Urinary bladder (tissue), 4 donors: ENCODE data around the gene RHOT1. TPM values are rescaled to one million over a fixed set of nuclear protein-coding genes. Genes with fewer than 3 reads are reported as not detected.
"Not testable (repeated sequence)": the region's sequence is repeated elsewhere in the genome, so short reads cannot be mapped to it uniquely, and the experiment has no call there.

ENCODE experiments used
- DNase-seq: peaks from one replicate; pipeline ENCODE4 v3.0.0-alpha.2; 2015; ENCODE audit errors: extremely low spot score
- H3K27ac ChIP-seq: one replicate; pipeline ENCODE4 v1.5.1; 2013; ENCODE audit warnings: low read depth, mild to moderate bottlenecking, moderate library complexity
- H3K36me3 ChIP-seq: one replicate; pipeline ENCODE4 v1.6.1; 2013; ENCODE audit warnings: mild to moderate bottlenecking, moderate library complexity; ENCODE audit not compliant: insufficient read depth
- H3K4me1 ChIP-seq: one replicate; pipeline ENCODE4 v1.6.1; 2013; ENCODE audit warnings: mild to moderate bottlenecking, moderate library complexity; ENCODE audit not compliant: insufficient read depth
- H3K4me3 ChIP-seq: one replicate; pipeline ENCODE4 v1.5.1; 2013; ENCODE audit warnings: low read depth, low read length
- WGBS: extraction: QIAGEN DNeasy Blood & Tissue Kit; methylation state at CpG from one replicate; pipeline ENCODE4 v1.1.7; 2013; 5-methylcytosine and 5-hydroxymethylcytosine counted together
- polyA plus RNA-seq: library from polyadenylated mRNA; stranded (reverse); fragments of 200-250 nt; gene quantifications from one replicate; pipeline ENCODE4 v1.2.3, GENCODE V29; 2013
- total RNA-seq: library from RNA; depleted of rRNA; stranded (reverse); fragments of >200 nt; gene quantifications from one replicate; pipeline ENCODE4 v1.2.3, GENCODE V29; 2014
- donor health status: healthy with polysubstance abuse.
- donor health status: healthy.

Gene RHOT1
- total and polyA plus RNA-seq, 2 donors: 35.8 to 81.4 TPM

- no peak overlapping the region for H3K27ac ChIP-seq
- 87% methylated on average over 4 of the region's 4 CpGs for WGBS
- H3K4me1 ChIP-seq: no peaks in the 10 kb centered on the region
- H3K4me3 ChIP-seq: no peak overlapping the region
- no peak for DNase-seq
- peaks cover 1% of the 10 kb centered on the region for H3K36me3 ChIP-seq
Observed at GRCh38 chr17:32157225-32157624, 14.9 kb downstream of the RHOT1 start.

GRCh38 chr17:32158870-32159585 lies 16.7 kb downstream of the RHOT1 start:
- Histone ChIP-seq H3K27ac (no peak overlapping the region), H3K4me1 (no peaks in the 10 kb centered on the region), H3K36me3 (no peaks in the 10 kb centered on the region), H3K4me3 (no peak overlapping the region)
- WGBS: 93% methylated on average over 20 of the region's 20 CpGs
- no peak for DNase-seq

DNA sequence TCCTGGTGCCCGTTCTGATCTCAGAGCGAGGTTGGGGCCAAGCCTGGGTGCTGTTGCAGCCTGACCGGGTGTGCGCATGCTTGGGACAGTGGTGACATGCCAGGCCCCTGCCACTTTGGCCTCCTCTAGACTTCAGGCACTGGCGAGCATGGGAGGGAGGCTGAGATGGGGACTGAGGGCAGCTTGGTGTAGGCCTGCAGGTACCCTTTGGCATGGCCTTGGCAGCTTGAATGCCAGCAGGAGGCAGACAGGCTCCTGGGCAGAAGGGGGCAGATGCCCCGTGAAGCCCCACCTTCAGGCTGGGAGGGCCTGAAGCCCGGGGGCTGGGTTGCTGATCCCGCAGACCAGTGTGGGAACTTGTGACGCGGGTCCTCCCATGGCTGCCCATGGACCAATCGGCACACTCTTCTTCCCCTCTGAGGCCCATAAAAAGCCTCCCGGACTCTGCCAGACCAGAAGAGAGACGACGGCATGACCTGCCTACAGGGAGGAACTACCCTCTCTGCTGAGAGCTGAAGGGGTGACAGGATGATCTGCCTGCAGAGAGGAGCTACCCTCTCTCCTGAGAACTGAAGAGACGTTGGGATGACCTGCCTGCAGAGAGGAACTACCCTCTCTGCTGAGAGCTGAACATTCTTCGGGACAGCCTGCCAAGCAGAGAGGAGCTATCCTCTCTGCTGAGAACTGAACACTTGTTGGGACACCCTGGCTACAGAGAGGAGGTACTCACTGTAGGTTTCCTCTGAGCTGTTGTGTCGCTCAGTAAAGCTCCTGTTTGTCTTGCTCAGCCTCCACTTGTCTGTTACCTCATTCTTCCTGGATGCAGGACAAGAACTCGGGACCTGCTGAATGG lies 17.5 kb downstream of the RHOT1 start:
- no peak overlapping the region for H3K4me3 ChIP-seq
- H3K27ac ChIP-seq: no peak overlapping the region
- no peak for DNase-seq
- H3K4me1 ChIP-seq: no peaks in the 10 kb centered on the region
- 85% methylated on average over 18 of the region's 18 CpGs for WGBS
- no peaks in the 10 kb centered on the region for H3K36me3 ChIP-seq

GRCh38 chr17:32160526-32160925 lies 18.2 kb downstream of the RHOT1 start:
- H3K36me3 ChIP-seq: no peaks in the 10 kb centered on the region
- no peak overlapping the region for H3K4me3 ChIP-seq
- H3K4me1 ChIP-seq: no peaks in the 10 kb centered on the region
- DNase-seq: no peak
- no peak overlapping the region for H3K27ac ChIP-seq
- WGBS: 98% methylated on average over 9 of the region's 9 CpGs

GRCh38 chr17:32161029-32161428 lies 18.7 kb downstream of the RHOT1 start:
- 94% methylated on average over 8 of the region's 8 CpGs for WGBS
- no peaks in the 10 kb centered on the region for H3K4me1 ChIP-seq
- DNase-seq: no peak
- no peaks in the 10 kb centered on the region for H3K36me3 ChIP-seq
- no peak overlapping the region for H3K4me3 ChIP-seq
- H3K27ac ChIP-seq: no peak overlapping the region

- 85% methylated on average over 6 of the region's 6 CpGs for WGBS
- H3K4me3 ChIP-seq: no peak overlapping the region
- no peak for DNase-seq
- H3K36me3 ChIP-seq: no peaks in the 10 kb centered on the region
- H3K27ac ChIP-seq: no peak overlapping the region
- no peaks in the 10 kb centered on the region for H3K4me1 ChIP-seq
Observed at GRCh38 chr17:32161506-32162365, 19.4 kb downstream of the RHOT1 start.

DNA sequence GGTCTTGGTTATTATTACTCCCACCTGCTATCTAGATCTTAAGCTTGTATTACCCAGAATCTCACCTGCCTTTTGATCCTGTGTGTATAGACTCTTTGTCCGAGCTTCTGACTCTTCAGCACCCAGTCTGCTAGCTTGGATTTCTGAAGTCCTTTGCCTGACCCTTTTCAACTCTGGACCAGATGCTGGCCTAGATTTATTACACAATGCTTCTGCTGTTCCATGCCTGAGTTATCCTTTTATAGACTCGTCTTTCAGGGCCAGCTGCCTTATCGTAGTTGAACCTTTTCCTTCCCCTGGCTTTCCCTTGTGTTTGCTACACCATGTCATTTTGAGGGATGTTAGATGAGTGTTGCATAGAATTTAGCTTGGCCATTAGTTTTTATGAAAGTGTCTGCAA lies 32.6 kb downstream of the RHOT1 start:
- Histone ChIP-seq H3K27ac (no peak overlapping the region), H3K4me1 (no peaks in the 10 kb centered on the region), H3K36me3 (peaks cover 12% of the 10 kb centered on the region), H3K4me3 (no peak overlapping the region)
- no peak for DNase-seq
- WGBS: 65% methylated on average over 3 of the region's 3 CpGs

- H3K27ac ChIP-seq, H3K4me1 ChIP-seq, DNase-seq, H3K4me3 ChIP-seq: not testable (repeated sequence)
- peaks cover 12% of the 10 kb centered on the region for H3K36me3 ChIP-seq
- 98% methylated on average over 24 of the region's 24 CpGs for WGBS
Observed at GRCh38 chr17:32178679-32179078, 36.4 kb downstream of the RHOT1 start.

DNA sequence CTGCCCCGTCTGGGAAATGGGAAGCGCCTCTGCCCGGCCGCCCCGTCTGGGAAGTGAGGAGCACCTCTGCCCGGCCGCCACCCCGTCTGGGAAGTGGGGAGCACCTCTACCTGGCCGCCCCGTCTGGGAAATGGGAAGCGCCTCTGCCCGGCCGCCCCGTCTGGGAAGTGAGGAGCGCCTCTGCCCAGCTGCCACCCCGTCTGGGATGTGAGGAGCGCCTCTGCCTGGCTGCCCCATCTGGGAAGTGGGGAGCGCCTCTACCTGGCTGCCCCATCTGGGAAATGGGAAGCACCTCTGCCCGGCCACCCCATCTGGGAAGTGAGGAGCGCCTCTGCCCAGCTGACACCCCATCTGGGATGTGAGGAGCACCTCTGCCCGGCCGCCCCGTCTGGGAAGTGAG lies 36.8 kb downstream of the RHOT1 start:
- not testable (repeated sequence) for H3K4me1 ChIP-seq, DNase-seq, H3K4me3 ChIP-seq, H3K27ac ChIP-seq
- H3K36me3 ChIP-seq: peaks cover 12% of the 10 kb centered on the region
- 98% methylated on average over 22 of the region's 23 CpGs for WGBS

DNA sequence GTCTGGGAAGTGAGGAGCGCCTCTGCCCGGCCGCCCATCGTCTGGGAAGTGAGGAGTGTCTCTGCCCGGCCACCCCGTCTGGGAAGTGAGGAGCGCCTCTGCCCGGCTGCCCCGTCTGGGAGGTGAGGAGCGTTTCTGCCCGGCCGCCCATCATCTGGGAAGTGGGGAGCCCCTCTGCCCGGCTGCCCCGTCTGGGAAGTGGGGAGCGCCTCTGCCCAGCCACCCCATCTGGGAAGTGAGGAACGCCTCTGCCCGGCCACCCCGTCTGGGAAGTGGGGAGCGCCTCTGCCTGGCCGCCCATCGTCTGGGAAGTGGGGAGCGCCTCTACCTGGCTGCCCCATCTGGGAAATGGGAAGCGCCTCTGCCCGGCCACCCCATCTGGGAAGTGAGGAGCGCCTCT lies 37.2 kb downstream of the RHOT1 start:
- H3K27ac ChIP-seq, DNase-seq, H3K4me1 ChIP-seq, H3K4me3 ChIP-seq: not testable (repeated sequence)
- WGBS: 98% methylated on average over 25 of the region's 25 CpGs
- peaks cover 12% of the 10 kb centered on the region for H3K36me3 ChIP-seq

- not testable (repeated sequence) for H3K4me3 ChIP-seq, DNase-seq, H3K27ac ChIP-seq, H3K4me1 ChIP-seq
- H3K36me3 ChIP-seq: peaks cover 12% of the 10 kb centered on the region
- 72% methylated on average over 2 of the region's 2 CpGs for WGBS
Observed at GRCh38 chr17:32180262-32180661, 38.0 kb downstream of the RHOT1 start.

DNA sequence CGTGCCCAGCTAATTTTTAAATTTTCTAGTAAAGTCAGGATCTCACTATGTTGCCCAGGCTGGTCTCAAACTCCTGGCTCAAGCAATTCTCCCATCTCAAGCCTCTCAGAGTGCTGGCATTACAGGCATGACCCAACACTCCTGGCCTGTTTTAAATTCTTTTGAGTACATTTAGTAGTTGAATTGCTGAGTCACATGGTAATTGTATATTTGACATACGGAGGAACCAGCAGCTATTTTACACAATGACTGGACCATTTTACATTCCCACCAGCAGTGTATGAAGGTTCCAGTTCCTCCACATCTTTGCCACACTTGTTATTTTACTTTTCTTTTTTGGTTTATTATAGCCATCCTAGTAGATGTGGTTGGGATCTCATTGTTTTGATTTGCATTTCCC lies 43.6 kb downstream of the RHOT1 start:
- 97% methylated on average over 2 of the region's 2 CpGs for WGBS
- H3K4me1 ChIP-seq: no peaks in the 10 kb centered on the region
- no peak overlapping the region for H3K4me3 ChIP-seq
- no peak for DNase-seq
- no peaks in the 10 kb centered on the region for H3K36me3 ChIP-seq
- H3K27ac ChIP-seq: no peak overlapping the region

DNA sequence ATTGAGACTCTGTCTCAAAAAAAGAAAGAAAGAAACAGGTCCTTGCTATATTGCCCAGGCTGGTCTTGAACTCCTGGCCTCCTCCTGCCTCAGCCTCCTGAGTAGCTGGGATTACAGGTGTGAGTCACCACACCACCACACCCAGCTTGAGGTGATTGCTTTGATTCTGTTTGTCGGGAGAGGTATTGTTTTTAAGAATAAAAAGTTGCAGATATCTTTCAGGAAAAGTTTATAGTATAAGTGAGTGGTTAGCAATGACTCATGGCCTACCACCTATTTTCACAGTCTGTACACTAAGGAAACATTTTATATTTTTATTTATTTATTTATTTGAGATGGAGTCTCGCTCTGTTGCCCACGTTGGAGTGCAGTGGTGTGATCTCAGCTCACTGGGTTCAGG lies 45.0 kb downstream of the RHOT1 start:
- DNase-seq: no peak
- no peaks in the 10 kb centered on the region for H3K36me3 ChIP-seq
- no peaks in the 10 kb centered on the region for H3K4me1 ChIP-seq
- no peak overlapping the region for H3K27ac ChIP-seq
- no peak overlapping the region for H3K4me3 ChIP-seq
- 94% methylated on average over 3 of the region's 3 CpGs for WGBS
